HEK293 (cell line): ENCODE measurements around the gene GOLGA8N.

Source experiments
- CTCF ChIA-PET: fragments of 350-600 bp; formaldehyde crosslinking; extraction: SDS; loops from one replicate; lab custom pipeline; 2021; ENCODE audit warnings: antibody characterized with exemption; lab: Yijun Ruan, JAX
- POLR2A ChIA-PET: fragments of 300-600 bp; formaldehyde crosslinking; extraction: SDS; loops from one replicate; lab custom pipeline; 2020; ENCODE audit warnings: antibody characterized with exemption, inconsistent platforms; lab: Yijun Ruan, JAX
- H3K27ac ChIP-seq: fragments of 200-500 bp; sonication (Bioruptor generic); 2 replicates; pipeline ENCODE4 v1.5.1; 2014; ENCODE audit warnings: low read depth, low read length, control low read depth, inconsistent platforms; ENCODE audit errors: extremely low read depth
- H3K36me3 ChIP-seq, 2 experiments: fragments of 200-500 bp in 1 of 2; sonication (Bioruptor generic) in 1 of 2; 1 replicate in 1 of 2; 2 replicates in 1 of 2; pipeline ENCODE4 v1.5.1; 2014 to 2017; ENCODE audit warnings: inconsistent platforms in 2 of 2, low read length in 2 of 2; ENCODE audit not compliant: control insufficient read depth in 2 of 2, insufficient read depth in 1 of 2
- H3K4me1 ChIP-seq: fragments of 200-500 bp; sonication (Bioruptor generic); 2 replicates; pipeline ENCODE4 v1.5.1; 2014; ENCODE audit warnings: mild to moderate bottlenecking, low read length, inconsistent platforms; ENCODE audit not compliant: control insufficient read depth, insufficient read depth
- H3K4me3 ChIP-seq: 2 replicates; pipeline ENCODE4 v1.5.1; 2011; ENCODE audit warnings: low read depth, mild to moderate bottlenecking, control low read depth, low read length, moderate library complexity
- H3K9me3 ChIP-seq: fragments of 200-500 bp; sonication (Bioruptor generic); 2 replicates; pipeline ENCODE4 v1.5.1; 2014; ENCODE audit warnings: low read depth, low read length, inconsistent platforms; ENCODE audit not compliant: control insufficient read depth, insufficient read depth
- GLIS1 ChIP-seq: fragments of 450-650 bp; formaldehyde crosslinking; IDR thresholded peaks from 2 replicates; pipeline ENCODE4 v1.5.1; 2016; ENCODE audit warnings: missing biosample characterization, missing genetic modification characterization
- KLF7 ChIP-seq: fragments of 450-650 bp; formaldehyde crosslinking; IDR thresholded peaks from 2 replicates; pipeline ENCODE4 v1.5.1; 2016; ENCODE audit warnings: missing biosample characterization, missing genetic modification characterization, borderline replicate concordance
- MYNN ChIP-seq: fragments of 450-650 bp; formaldehyde crosslinking; IDR thresholded peaks from 2 replicates; pipeline ENCODE4 v1.5.1; 2016; ENCODE audit warnings: missing biosample characterization, missing genetic modification characterization, borderline replicate concordance
- PRDM6 ChIP-seq: fragments of 450-650 bp; formaldehyde crosslinking; IDR thresholded peaks from 2 replicates; pipeline ENCODE4 v1.5.1; 2017; ENCODE audit warnings: missing biosample characterization, missing genetic modification characterization
- RBAK ChIP-seq: fragments of 450-650 bp; formaldehyde crosslinking; IDR thresholded peaks from 2 replicates; pipeline ENCODE4 v1.5.1; 2016; ENCODE audit warnings: missing biosample characterization, missing genetic modification characterization
- SCRT1 ChIP-seq: fragments of 450-650 bp; formaldehyde crosslinking; IDR thresholded peaks from 2 replicates; pipeline ENCODE4 v1.5.1; 2016; ENCODE audit warnings: missing biosample characterization, missing genetic modification characterization, borderline replicate concordance
- ZBTB11 ChIP-seq: fragments of 450-650 bp; formaldehyde crosslinking; conservative IDR thresholded peaks from 2 replicates; pipeline ENCODE4 v1.5.1; 2016; ENCODE audit warnings: low read depth, missing biosample characterization, missing genetic modification characterization
- ZBTB8A ChIP-seq: fragments of 450-650 bp; formaldehyde crosslinking; IDR thresholded peaks from 2 replicates; pipeline ENCODE4 v1.5.1; 2016; ENCODE audit warnings: missing biosample characterization, missing genetic modification characterization
- ZEB2 ChIP-seq: fragments of 450-650 bp; formaldehyde crosslinking; IDR thresholded peaks from 2 replicates; pipeline ENCODE4 v1.5.1; 2016; ENCODE audit warnings: missing biosample characterization, missing genetic modification characterization
- ZFP3 ChIP-seq: fragments of 450-650 bp; formaldehyde crosslinking; IDR thresholded peaks from 2 replicates; pipeline ENCODE4 v1.5.1; 2016; ENCODE audit warnings: low read depth, missing biosample characterization, missing genetic modification characterization
- ZNF2 ChIP-seq: fragments of 450-650 bp; formaldehyde crosslinking; IDR thresholded peaks from 2 replicates; pipeline ENCODE4 v1.5.1; 2016; ENCODE audit warnings: missing biosample characterization, missing genetic modification characterization
- ZNF292 ChIP-seq: fragments of 450-650 bp; formaldehyde crosslinking; IDR thresholded peaks from 2 replicates; pipeline ENCODE4 v1.5.1; 2016; ENCODE audit warnings: low read depth, missing biosample characterization, missing genetic modification characterization, borderline replicate concordance
- ZNF501 ChIP-seq: fragments of 450-650 bp; formaldehyde crosslinking; IDR thresholded peaks from 2 replicates; pipeline ENCODE4 v1.5.1; 2016; ENCODE audit warnings: missing biosample characterization, missing genetic modification characterization
- ZNF510 ChIP-seq: fragments of 450-650 bp; formaldehyde crosslinking; IDR thresholded peaks from 2 replicates; pipeline ENCODE4 v1.5.1; 2018; ENCODE audit warnings: mild to moderate bottlenecking, missing genetic modification characterization, missing biosample characterization; ENCODE audit not compliant: insufficient replicate concordance
- ZNF514 ChIP-seq: fragments of 450-650 bp; formaldehyde crosslinking; IDR thresholded peaks from 2 replicates; pipeline ENCODE4 v1.5.1; 2016; ENCODE audit warnings: missing biosample characterization, missing genetic modification characterization
- ZNF621 ChIP-seq: fragments of 450-650 bp; formaldehyde crosslinking; IDR thresholded peaks from 2 replicates; pipeline ENCODE4 v1.5.1; 2017; ENCODE audit warnings: missing biosample characterization, missing genetic modification characterization
- ZNF768 ChIP-seq: fragments of 450-650 bp; formaldehyde crosslinking; IDR thresholded peaks from 2 replicates; pipeline ENCODE4 v1.5.1; 2018; ENCODE audit warnings: missing biosample characterization, mild to moderate bottlenecking, missing genetic modification characterization
- ZNF776 ChIP-seq: fragments of 450-650 bp; formaldehyde crosslinking; IDR thresholded peaks from 2 replicates; pipeline ENCODE4 v1.5.0; 2017; ENCODE audit warnings: missing biosample characterization, missing genetic modification characterization, borderline replicate concordance
- ZNF792 ChIP-seq: fragments of 450-650 bp; formaldehyde crosslinking; IDR thresholded peaks from 2 replicates; pipeline ENCODE4 v1.5.1; 2016; ENCODE audit warnings: missing biosample characterization, missing genetic modification characterization
- TF ChIP-seq, protein P1 (sequence below): fragments of 450-650 bp; formaldehyde crosslinking; IDR thresholded peaks from 2 replicates; pipeline ENCODE4 v1.5.1; 2016; ENCODE audit warnings: missing biosample characterization, missing genetic modification characterization
- TF ChIP-seq, protein P2 (sequence below): fragments of 450-650 bp; formaldehyde crosslinking; IDR thresholded peaks from 2 replicates; pipeline ENCODE4 v1.5.1; 2016; ENCODE audit warnings: missing biosample characterization, missing genetic modification characterization
- TF ChIP-seq, protein P3 (sequence below): IDR thresholded peaks from 2 replicates; pipeline ENCODE4 v1.6.1; 2011; ENCODE audit warnings: mild to moderate bottlenecking, low read depth, low read length, borderline replicate concordance
- TF ChIP-seq, protein P4 (sequence below): fragments of 450-650 bp; formaldehyde crosslinking; IDR thresholded peaks from 2 replicates; pipeline ENCODE4 v1.5.1; 2016; ENCODE audit warnings: missing biosample characterization, missing genetic modification characterization, low read depth

Gene GOLGA8N

DNA sequence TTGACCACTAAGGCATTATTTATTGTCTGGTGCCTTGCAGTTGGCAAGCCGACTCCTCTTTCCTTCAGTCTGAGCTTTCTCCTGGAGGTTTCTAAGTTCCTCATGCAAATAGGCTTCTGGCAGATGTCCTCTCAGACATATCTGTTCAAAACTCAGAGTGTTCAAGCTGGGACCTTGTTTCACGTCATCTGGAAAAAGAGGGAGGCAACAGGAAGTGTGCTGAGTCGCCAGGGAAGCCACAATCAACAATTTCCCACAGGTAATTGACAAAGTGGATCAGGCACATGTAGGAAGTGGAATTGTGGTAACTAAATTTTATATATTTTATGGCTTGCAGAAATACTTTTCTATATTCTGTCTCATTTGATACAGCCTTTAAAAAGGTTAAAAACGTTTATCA, 62.8 kb downstream of the GOLGA8N start:
- Histone ChIP-seq H3K4me3 (no peak overlapping the region), H3K36me3 (no peaks in the 10 kb centered on the region; a peak in 1 of 3 replicates), H3K9me3 (no peaks in the 10 kb centered on the region), H3K27ac (no peak overlapping the region), H3K4me1 (no peaks in the 10 kb centered on the region)
- TF ChIP-seq ZNF768 (tag by site-specific recombination), result no peak
- no peak for TF ChIP-seq ZNF776
- TF ChIP-seq ZBTB11 (tag by site-specific recombination), result no peak
- TF ChIP-seq ZNF501 (tag by site-specific recombination), result no peak
- no peak for TF ChIP-seq ZNF621
- TF ChIP-seq MYNN (tag by site-specific recombination), result no peak
- TF ChIP-seq SCRT1 (tag by site-specific recombination), result no peak
- no peak for TF ChIP-seq ZFP3 (tag by site-specific recombination)
- TF ChIP-seq, protein P1, sequence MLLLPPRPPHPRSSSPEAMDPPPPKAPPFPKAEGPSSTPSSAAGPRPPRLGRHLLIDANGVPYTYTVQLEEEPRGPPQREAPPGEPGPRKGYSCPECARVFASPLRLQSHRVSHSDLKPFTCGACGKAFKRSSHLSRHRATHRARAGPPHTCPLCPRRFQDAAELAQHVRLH (tag by site-specific recombination), result no peak
- TF ChIP-seq ZBTB8A (tag by site-specific recombination), result no peak
- no peak for TF ChIP-seq ZEB2
- no peak for TF ChIP-seq ZNF514 (tag by site-specific recombination)
- TF ChIP-seq, protein P2, sequence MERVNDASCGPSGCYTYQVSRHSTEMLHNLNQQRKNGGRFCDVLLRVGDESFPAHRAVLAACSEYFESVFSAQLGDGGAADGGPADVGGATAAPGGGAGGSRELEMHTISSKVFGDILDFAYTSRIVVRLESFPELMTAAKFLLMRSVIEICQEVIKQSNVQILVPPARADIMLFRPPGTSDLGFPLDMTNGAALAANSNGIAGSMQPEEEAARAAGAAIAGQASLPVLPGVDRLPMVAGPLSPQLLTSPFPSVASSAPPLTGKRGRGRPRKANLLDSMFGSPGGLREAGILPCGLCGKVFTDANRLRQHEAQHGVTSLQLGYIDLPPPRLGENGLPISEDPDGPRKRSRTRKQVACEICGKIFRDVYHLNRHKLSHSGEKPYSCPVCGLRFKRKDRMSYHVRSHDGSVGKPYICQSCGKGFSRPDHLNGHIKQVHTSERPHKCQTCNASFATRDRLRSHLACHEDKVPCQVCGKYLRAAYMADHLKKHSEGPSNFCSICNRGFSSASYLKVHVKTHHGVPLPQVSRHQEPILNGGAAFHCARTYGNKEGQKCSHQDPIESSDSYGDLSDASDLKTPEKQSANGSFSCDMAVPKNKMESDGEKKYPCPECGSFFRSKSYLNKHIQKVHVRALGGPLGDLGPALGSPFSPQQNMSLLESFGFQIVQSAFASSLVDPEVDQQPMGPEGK, result no peak
- TF ChIP-seq ZNF2 (tag by site-specific recombination), result no peak
- CTCF ChIA-PET, result interaction anchor here (0.7 to 1.9 kb wide), 6 partner anchors 9 to 487 kb away, joined by 3 to 6 read pairs (median 4); no protein-coding TSS in a partner anchor
- POLR2A ChIA-PET, result no interaction called here

- Histone ChIP-seq H3K27ac (no peak overlapping the region), H3K9me3 (no peaks in the 10 kb centered on the region), H3K4me1 (no peaks in the 10 kb centered on the region), H3K36me3 (no peaks in the 10 kb centered on the region; a peak in 1 of 3 replicates), H3K4me3 (no peak overlapping the region)
- ChIA-PET CTCF (interaction anchor here (1.5 to 1.9 kb wide), 2 partner anchors 9 to 188 kb away, joined by 4 to 6 read pairs; no protein-coding TSS in a partner anchor), POLR2A (no interaction called here)
- TF ChIP-seq ZNF510 (tag by site-specific recombination), result no peak
- TF ChIP-seq ZNF292 (tag by site-specific recombination), result no peak
- TF ChIP-seq, protein P3, sequence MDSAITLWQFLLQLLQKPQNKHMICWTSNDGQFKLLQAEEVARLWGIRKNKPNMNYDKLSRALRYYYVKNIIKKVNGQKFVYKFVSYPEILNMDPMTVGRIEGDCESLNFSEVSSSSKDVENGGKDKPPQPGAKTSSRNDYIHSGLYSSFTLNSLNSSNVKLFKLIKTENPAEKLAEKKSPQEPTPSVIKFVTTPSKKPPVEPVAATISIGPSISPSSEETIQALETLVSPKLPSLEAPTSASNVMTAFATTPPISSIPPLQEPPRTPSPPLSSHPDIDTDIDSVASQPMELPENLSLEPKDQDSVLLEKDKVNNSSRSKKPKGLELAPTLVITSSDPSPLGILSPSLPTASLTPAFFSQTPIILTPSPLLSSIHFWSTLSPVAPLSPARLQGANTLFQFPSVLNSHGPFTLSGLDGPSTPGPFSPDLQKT, result no peak
- no peak for TF ChIP-seq ZNF776
- no peak for TF ChIP-seq KLF7 (tag by site-specific recombination)
- no peak for TF ChIP-seq ZNF792 (tag by site-specific recombination)
- no peak for TF ChIP-seq GLIS1 (tag by site-specific recombination)
- no peak for TF ChIP-seq RBAK
- TF ChIP-seq PRDM6 (tag by site-specific recombination), result no peak
- TF ChIP-seq, protein P1 (tag by site-specific recombination), result no peak
- TF ChIP-seq, protein P4, sequence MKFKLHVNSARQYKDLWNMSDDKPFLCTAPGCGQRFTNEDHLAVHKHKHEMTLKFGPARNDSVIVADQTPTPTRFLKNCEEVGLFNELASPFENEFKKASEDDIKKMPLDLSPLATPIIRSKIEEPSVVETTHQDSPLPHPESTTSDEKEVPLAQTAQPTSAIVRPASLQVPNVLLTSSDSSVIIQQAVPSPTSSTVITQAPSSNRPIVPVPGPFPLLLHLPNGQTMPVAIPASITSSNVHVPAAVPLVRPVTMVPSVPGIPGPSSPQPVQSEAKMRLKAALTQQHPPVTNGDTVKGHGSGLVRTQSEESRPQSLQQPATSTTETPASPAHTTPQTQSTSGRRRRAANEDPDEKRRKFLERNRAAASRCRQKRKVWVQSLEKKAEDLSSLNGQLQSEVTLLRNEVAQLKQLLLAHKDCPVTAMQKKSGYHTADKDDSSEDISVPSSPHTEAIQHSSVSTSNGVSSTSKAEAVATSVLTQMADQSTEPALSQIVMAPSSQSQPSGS (tag by site-specific recombination), result no peak
These were observed 63.2 kb downstream of the GOLGA8N start for GRCh38 chr15:32656496-32656895.
